ENCODE measurements around the gene CAP2.

- TF ChIP-seq GATA3 (IDR thresholded peaks at IDR 0.05; ENCODE audit: low read depth, low read length) (no peak), GATA2 (IDR thresholded peaks at IDR 0.05; ENCODE audit: low read depth, low read length) (no peak)
Observed at GRCh38 chr6:17450397-17450796, 57.0 kb downstream of the CAP2 start.
